Gastrocnemius medialis (tissue), 4 donors: ENCODE measurements around the gene HSPB6.

Experiments used
- POLR2A ChIP-seq, 2 donors: fragments of 450-650 bp; IDR thresholded peaks; one replicate each; pipeline ENCODE4 v1.6.1; 2017; ENCODE audit warnings: antibody characterized with exemption in 2 of 2, mild to moderate bottlenecking in 2 of 2, moderate library complexity in 2 of 2
- TF ChIP-seq, protein P1 (sequence below), 5 experiments: fragments of 450-650 bp in 3 of 5; fragments of 200-600 bp in 2 of 5; sonication (generic) in 2 of 5; IDR thresholded peaks in 4 of 5; conservative IDR thresholded peaks in 1 of 5; 1 replicate in 4 of 5; 2 replicates in 1 of 5; pipeline ENCODE4 v1.5.1; 2016 to 2019; ENCODE audit warnings: antibody characterized with exemption in 5 of 5, mild to moderate bottlenecking in 3 of 5, moderate library complexity in 3 of 5

DNA sequence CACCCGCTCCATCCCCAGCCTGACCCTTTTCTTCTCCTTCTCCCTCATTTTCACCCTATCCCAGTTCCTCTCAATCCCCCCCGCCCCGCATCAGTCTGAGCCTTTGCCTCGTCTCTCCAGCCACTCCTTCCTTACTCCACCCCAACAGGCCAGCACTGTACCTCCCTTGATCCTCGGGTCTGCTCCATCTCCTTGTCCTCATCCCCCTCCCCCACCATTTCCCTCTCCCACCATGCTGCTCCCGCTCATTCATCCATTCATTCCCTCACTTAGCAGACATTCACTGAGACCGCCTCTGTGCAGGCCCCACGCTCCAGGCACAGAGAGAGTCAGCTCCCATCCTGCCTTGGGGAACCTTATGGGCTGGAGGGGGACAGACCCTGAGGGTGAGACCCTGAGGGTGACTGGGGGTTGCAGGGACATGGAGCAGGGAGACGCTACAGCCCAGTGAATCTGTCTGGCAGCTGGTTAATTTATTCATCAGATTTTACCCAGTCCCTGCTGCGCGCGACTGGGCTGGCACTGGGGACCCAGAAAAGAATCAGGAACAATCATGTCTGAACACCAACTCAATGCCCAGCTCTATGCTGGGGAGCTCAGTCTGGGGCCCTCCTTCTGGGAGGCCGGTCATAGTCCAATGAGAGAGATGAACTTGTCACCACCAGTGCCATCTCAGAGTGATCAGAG is 19.4 kb upstream of the HSPB6 start:
- TF ChIP-seq, protein P1, sequence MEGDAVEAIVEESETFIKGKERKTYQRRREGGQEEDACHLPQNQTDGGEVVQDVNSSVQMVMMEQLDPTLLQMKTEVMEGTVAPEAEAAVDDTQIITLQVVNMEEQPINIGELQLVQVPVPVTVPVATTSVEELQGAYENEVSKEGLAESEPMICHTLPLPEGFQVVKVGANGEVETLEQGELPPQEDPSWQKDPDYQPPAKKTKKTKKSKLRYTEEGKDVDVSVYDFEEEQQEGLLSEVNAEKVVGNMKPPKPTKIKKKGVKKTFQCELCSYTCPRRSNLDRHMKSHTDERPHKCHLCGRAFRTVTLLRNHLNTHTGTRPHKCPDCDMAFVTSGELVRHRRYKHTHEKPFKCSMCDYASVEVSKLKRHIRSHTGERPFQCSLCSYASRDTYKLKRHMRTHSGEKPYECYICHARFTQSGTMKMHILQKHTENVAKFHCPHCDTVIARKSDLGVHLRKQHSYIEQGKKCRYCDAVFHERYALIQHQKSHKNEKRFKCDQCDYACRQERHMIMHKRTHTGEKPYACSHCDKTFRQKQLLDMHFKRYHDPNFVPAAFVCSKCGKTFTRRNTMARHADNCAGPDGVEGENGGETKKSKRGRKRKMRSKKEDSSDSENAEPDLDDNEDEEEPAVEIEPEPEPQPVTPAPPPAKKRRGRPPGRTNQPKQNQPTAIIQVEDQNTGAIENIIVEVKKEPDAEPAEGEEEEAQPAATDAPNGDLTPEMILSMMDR (IDR thresholded peaks at IDR 0.05 in 4 of 5, conservative IDR thresholded peaks at IDR 0.05 in 1 of 5): no peak
- TF ChIP-seq POLR2A (IDR thresholded peaks at IDR 0.05): no peak
